Gastrocnemius medialis (tissue), 4 donors: Measurements from ENCODE around the gene TNFRSF12A. TPM values are rescaled to one million over a fixed set of nuclear protein-coding genes. Genes with fewer than 3 reads are reported as not detected.

ENCODE experiments used
- ATAC-seq, 2 donors: fragments of 150-250 bp; one replicate each; pipeline ENCODE4 v1.9.1; 2016
- DNase-seq, 2 donors: peaks; one replicate each; pipeline ENCODE4 v3.0.0-alpha.2; 2019
- H3K27ac ChIP-seq, 4 donors: fragments of 200-600 bp; sonication (generic); 1 replicate in 1 of 4; 2 replicates in 3 of 4; pipeline ENCODE4 v1.5.1; 2016 to 2018; ENCODE audit warnings: mild to moderate bottlenecking in 2 of 4, moderate library complexity in 1 of 4
- H3K27me3 ChIP-seq, 3 donors: fragments of 200-600 bp; sonication (generic) in 2 of 3; 1 replicate in 1 of 3; 2 replicates in 2 of 3; pipeline versions ENCODE4 v1.5.1 to v1.6.0; 2016 to 2019; ENCODE audit warnings: mild to moderate bottlenecking in 1 of 3, moderate library complexity in 1 of 3
- H3K36me3 ChIP-seq, 2 donors: fragments of 200-600 bp; sonication (generic) in 1 of 2; one replicate each; pipeline ENCODE4 v1.5.1; 2017 to 2018
- H3K4me1 ChIP-seq, 2 donors: fragments of 200-600 bp; sonication (generic) in 1 of 2; one replicate each; pipeline ENCODE4 v1.5.1; 2016 to 2017; ENCODE audit warnings: mild to moderate bottlenecking in 2 of 2
- H3K4me3 ChIP-seq, 4 donors: fragments of 200-600 bp; sonication (generic) in 3 of 4; 1 replicate in 1 of 4; 2 replicates in 3 of 4; pipeline ENCODE4 v1.5.1; 2016 to 2019; ENCODE audit warnings: mild to moderate bottlenecking in 2 of 4
- H3K9me3 ChIP-seq, 3 donors: fragments of 200-600 bp; sonication (generic) in 2 of 3; 1 replicate in 1 of 3; 2 replicates in 2 of 3; pipeline ENCODE4 v1.5.1; 2016 to 2019
- CTCF ChIP-seq, 5 experiments: fragments of 450-650 bp in 3 of 5; fragments of 200-600 bp in 2 of 5; sonication (generic) in 2 of 5; IDR thresholded peaks in 4 of 5; conservative IDR thresholded peaks in 1 of 5; 1 replicate in 4 of 5; 2 replicates in 1 of 5; pipeline ENCODE4 v1.5.1; 2016 to 2019; ENCODE audit warnings: antibody characterized with exemption in 5 of 5, mild to moderate bottlenecking in 3 of 5, moderate library complexity in 3 of 5
- POLR2A ChIP-seq, 2 donors: fragments of 450-650 bp; IDR thresholded peaks; one replicate each; pipeline ENCODE4 v1.6.1; 2017; ENCODE audit warnings: antibody characterized with exemption in 2 of 2, mild to moderate bottlenecking in 2 of 2, moderate library complexity in 2 of 2
- in situ Hi-C, 4 donors: fragments of 200-750 bp; cut with MboI; loops; one replicate each; pipeline versions ENCODE4 v1.15.0 to v1.8.0; 2017; ENCODE audit warnings: low sequenced_read_pairs in 4 of 4
- intact Hi-C: fragments of 100-400 bp; cut with DNase I; formaldehyde crosslinking; loops from one replicate; pipeline ENCODE4 v1.15.1; 2023; ENCODE audit warnings: low total_unique reads
- total RNA-seq, 4 donors: library from RNA; depleted of rRNA; stranded (reverse); fragments of >200 nt; gene quantifications; one replicate each; pipeline versions ENCODE4 v1.1.0 to v1.2.3, GENCODE V29; 2016

The TNFRSF12A gene
- total RNA-seq, 4 donors from 2014 or later = 34.0 to 161 (median 85.5) TPM

GRCh38 chr16:3063625-3064386 lies 43.6 kb downstream of the TNFRSF12A start:
- DNase-seq = no peak
- in situ Hi-C loops = loop anchor here in 3 of 4 donors (5.0 to 10.0 kb wide), 4 partner anchors 61 to 103 kb away; no protein-coding TSS in a partner anchor
- Histone ChIP-seq H3K36me3 (no peaks in the 10 kb centered on the region), H3K4me1 (peaks cover 44 to 47% of the 10 kb centered on the region in 2 donors), H3K4me3 (no peak overlapping the region), H3K9me3 (no peaks in the 10 kb centered on the region), H3K27ac (peak overlapping the region in 3 of 4 donors; percentile 75 to 85 (median 76)), H3K27me3 (no peaks in the 10 kb centered on the region)
- ATAC-seq = no peak
- intact Hi-C loops = no loop called here
- TF ChIP-seq POLR2A (IDR thresholded peaks at IDR 0.05) = no peak
- TF ChIP-seq CTCF (IDR thresholded peaks at IDR 0.05 in 4 of 5, conservative IDR thresholded peaks at IDR 0.05 in 1 of 5) = no peak

GRCh38 chr16:3065069-3065741 lies 45.0 kb downstream of the TNFRSF12A start, which contains the start of gene IL32:
Gene IL32 (plus strand): TSS chr16:3065640. CDS start chr16:3065812, 172 bp downstream.
- intact Hi-C loops = no loop called here
- H3K36me3 ChIP-seq = no peaks in the 10 kb centered on the region
- H3K27me3 ChIP-seq = no peaks in the 10 kb centered on the region
- ATAC-seq (peak; percentile 70), DNase-seq (peak; percentile 36 to 68)
- H3K9me3 ChIP-seq = no peaks in the 10 kb centered on the region
- in situ Hi-C loops = loop anchor here in 2 of 4 donors (10.0 kb wide), 2 partner anchors 60 to 100 kb away; no protein-coding TSS in a partner anchor
- peak within 1 kb of the TSS; percentile 75 to 85 (median 78) for H3K27ac ChIP-seq
- TF ChIP-seq CTCF (IDR thresholded peaks at IDR 0.05 in 4 of 5, conservative IDR thresholded peaks at IDR 0.05 in 1 of 5) = no peak
- peak; percentile 23 to 58 for TF ChIP-seq POLR2A (IDR thresholded peaks at IDR 0.05)
- H3K4me3 ChIP-seq = peak within 1 kb of the TSS; percentile 37 to 61 (median 49)
- peaks cover 35 to 36% of the 10 kb centered on the region in 2 donors for H3K4me1 ChIP-seq

- peaks cover 28 to 29% of the 10 kb centered on the region in 2 donors for H3K4me1 ChIP-seq
- no peak for ATAC-seq
- intact Hi-C loops = no loop called here
- no peaks in the 10 kb centered on the region for H3K9me3 ChIP-seq
- H3K27me3 ChIP-seq = no peaks in the 10 kb centered on the region
- peak overlapping the region; percentile 75 to 85 (median 78) for H3K27ac ChIP-seq
- H3K36me3 ChIP-seq = no peaks in the 10 kb centered on the region
- H3K4me3 ChIP-seq = peak overlapping the region; percentile 37 to 61 (median 49)
- no peak for DNase-seq
- in situ Hi-C loops = loop anchor here in 2 of 4 donors (10.0 kb wide), 2 partner anchors 59 to 99 kb away; no protein-coding TSS in a partner anchor
- no peak for TF ChIP-seq POLR2A (IDR thresholded peaks at IDR 0.05)
- TF ChIP-seq CTCF (IDR thresholded peaks at IDR 0.05 in 4 of 5, conservative IDR thresholded peaks at IDR 0.05 in 1 of 5) = no peak
Observed at GRCh38 chr16:3065742-3066439, 45.7 kb downstream of the TNFRSF12A start.

- peak overlapping the region; percentile 75 to 85 (median 78) for H3K27ac ChIP-seq
- peaks cover 24 to 25% of the 10 kb centered on the region in 2 donors for H3K4me1 ChIP-seq
- no peak for DNase-seq
- no peaks in the 10 kb centered on the region for H3K36me3 ChIP-seq
- no peaks in the 10 kb centered on the region for H3K9me3 ChIP-seq
- no peak for TF ChIP-seq CTCF (IDR thresholded peaks at IDR 0.05 in 4 of 5, conservative IDR thresholded peaks at IDR 0.05 in 1 of 5)
- TF ChIP-seq POLR2A (IDR thresholded peaks at IDR 0.05) = no peak
- in situ Hi-C loops = loop anchor here in 2 of 4 donors (10.0 kb wide), 2 partner anchors 58 to 98 kb away; no protein-coding TSS in a partner anchor
- H3K4me3 ChIP-seq = peak overlapping the region in 3 of 4 donors; percentile 37 to 61 (median 54)
- H3K27me3 ChIP-seq = no peaks in the 10 kb centered on the region
- ATAC-seq = no peak
- intact Hi-C loops = no loop called here
Observed at GRCh38 chr16:3066440-3066748, 46.2 kb downstream of the TNFRSF12A start.
